ENCODE data around the gene TMEM151A.
"Not testable (repeated sequence)": the region's sequence is repeated elsewhere in the genome, so short reads cannot be mapped to it uniquely, and the experiment has no call there.

TMEM151A gene

DNA sequence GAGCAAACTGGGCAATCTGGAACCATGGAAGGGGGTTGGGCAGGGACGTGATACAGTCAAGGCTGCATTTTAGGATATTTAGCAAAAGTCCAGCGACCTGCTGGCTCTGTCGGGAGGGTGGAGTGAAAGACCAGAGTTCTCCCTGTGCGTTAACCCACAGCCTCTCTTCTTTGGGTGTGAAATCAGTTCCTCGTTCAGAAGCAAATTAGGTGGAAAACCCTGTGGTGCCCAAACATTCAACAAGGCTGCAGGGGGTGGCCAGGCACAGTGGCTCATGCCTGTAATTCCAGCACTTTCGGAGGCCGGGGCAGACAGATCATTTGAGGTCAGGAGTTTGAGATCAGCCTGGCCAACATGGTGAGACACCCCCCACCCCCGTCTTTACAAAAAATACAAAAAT is 5.9 kb downstream of the TMEM151A start:
- 85% methylated on average over 8 of the region's 8 CpGs for WGBS (ENCODE audit: insufficient coverage)
- H3K27me3 ChIP-seq (replicated peaks in 2 of 5; ENCODE audit: control insufficient read depth in 4 of 5, insufficient read depth in 5 of 5, low read length in 4 of 5): peaks cover 0 to 28% (median 15%) of the 10 kb centered on the region in 5 experiments
- no peaks in the 10 kb centered on the region for H3K36me3 ChIP-seq (ENCODE audit: control insufficient read depth in 4 of 4, insufficient read depth in 4 of 4, low read length in 3 of 4)
- no peak overlapping the region for H3K27ac ChIP-seq (ENCODE audit: insufficient read depth in 1 of 2, low read depth in 1 of 2, low read length in 2 of 2, poor library complexity in 1 of 2, severe bottlenecking in 2 of 2)
- CTCF ChIA-PET: interaction anchor here (1.2 to 1.5 kb wide), 2 partner anchors 14 to 110 kb away, joined by 3 to 8 read pairs; no protein-coding TSS in a partner anchor
- no peaks in the 10 kb centered on the region for H3K4me1 ChIP-seq (ENCODE audit: control extremely low read depth in 1 of 4, control insufficient read depth in 4 of 4, insufficient read depth in 4 of 4, low read length in 3 of 4)
- no peaks in the 10 kb centered on the region for H3K9me3 ChIP-seq (ENCODE audit: control extremely low read depth in 1 of 5, control insufficient read depth in 4 of 5, insufficient read depth in 2 of 5, low read depth in 1 of 5, low read length in 4 of 5)
- no peak overlapping the region for H3K4me3 ChIP-seq (ENCODE audit: control insufficient read depth in 1 of 7, extremely low read depth in 1 of 7, insufficient read depth in 4 of 7, low read depth in 2 of 7, low read length in 6 of 7)
- POLR2A ChIA-PET: no interaction called here
- no peak for DNase-seq

GRCh38 chr11:66299186-66299585 is 7.5 kb downstream of the TMEM151A start:
- no peak for DNase-seq
- Histone ChIP-seq H3K9me3 (ENCODE audit: control extremely low read depth in 1 of 5, control insufficient read depth in 4 of 5, insufficient read depth in 2 of 5, low read depth in 1 of 5, low read length in 4 of 5) (no peaks in the 10 kb centered on the region), H3K27me3 (replicated peaks in 2 of 5; ENCODE audit: control insufficient read depth in 4 of 5, insufficient read depth in 5 of 5, low read length in 4 of 5) (peaks cover 0 to 12% (median 9%) of the 10 kb centered on the region in 5 experiments), H3K4me1 (ENCODE audit: control extremely low read depth in 1 of 4, control insufficient read depth in 4 of 4, insufficient read depth in 4 of 4, low read length in 3 of 4) (no peaks in the 10 kb centered on the region), H3K4me3 (ENCODE audit: control insufficient read depth in 1 of 7, extremely low read depth in 1 of 7, insufficient read depth in 4 of 7, low read depth in 2 of 7, low read length in 6 of 7) (no peak overlapping the region), H3K36me3 (ENCODE audit: control insufficient read depth in 4 of 4, insufficient read depth in 4 of 4, low read length in 3 of 4) (no peaks in the 10 kb centered on the region), H3K27ac (ENCODE audit: insufficient read depth in 1 of 2, low read depth in 1 of 2, low read length in 2 of 2, poor library complexity in 1 of 2, severe bottlenecking in 2 of 2) (no peak overlapping the region)
- 87% methylated on average over 2 of the region's 3 CpGs for WGBS (ENCODE audit: insufficient coverage)
- POLR2A ChIA-PET: no interaction called here
- CTCF ChIA-PET: interaction anchor here (1.2 to 5.2 kb wide), 2 partner anchors 12 to 32 kb away, joined by 3 to 46 read pairs; no protein-coding TSS in a partner anchor

DNA sequence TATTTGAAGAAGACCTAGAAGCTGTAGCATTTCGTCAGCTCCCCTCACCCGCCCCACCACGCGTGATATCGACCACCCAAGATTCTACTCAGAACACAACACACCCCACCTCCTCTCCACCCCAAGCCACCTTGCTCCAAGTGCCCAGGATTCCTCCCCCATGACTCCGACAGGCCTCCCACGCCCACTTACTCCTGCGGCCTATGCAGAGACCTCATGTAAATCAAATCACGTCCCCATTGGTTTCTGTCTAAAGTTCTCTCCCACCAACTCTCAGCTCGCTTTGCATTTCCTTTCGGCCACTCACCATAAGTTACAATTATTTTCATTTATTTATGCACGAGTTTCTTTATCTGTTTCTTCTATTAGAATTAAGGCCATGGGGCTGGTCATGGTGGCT is 11.0 kb downstream of the TMEM151A start:
- Histone ChIP-seq H3K4me1 (ENCODE audit: control extremely low read depth in 1 of 4, control insufficient read depth in 4 of 4, insufficient read depth in 4 of 4, low read length in 3 of 4) (no peaks in the 10 kb centered on the region), H3K36me3 (ENCODE audit: control insufficient read depth in 4 of 4, insufficient read depth in 4 of 4, low read length in 3 of 4) (no peaks in the 10 kb centered on the region), H3K27ac (ENCODE audit: insufficient read depth in 1 of 2, low read depth in 1 of 2, low read length in 2 of 2, poor library complexity in 1 of 2, severe bottlenecking in 2 of 2) (no peak overlapping the region), H3K9me3 (ENCODE audit: control extremely low read depth in 1 of 5, control insufficient read depth in 4 of 5, insufficient read depth in 2 of 5, low read depth in 1 of 5, low read length in 4 of 5) (no peaks in the 10 kb centered on the region), H3K4me3 (ENCODE audit: control insufficient read depth in 1 of 7, extremely low read depth in 1 of 7, insufficient read depth in 4 of 7, low read depth in 2 of 7, low read length in 6 of 7) (no peak overlapping the region), H3K27me3 (replicated peaks in 2 of 5; ENCODE audit: control insufficient read depth in 4 of 5, insufficient read depth in 5 of 5, low read length in 4 of 5) (no peaks in the 10 kb centered on the region)
- DNase-seq: no peak
- 97% methylated on average over 10 of the region's 12 CpGs for WGBS (ENCODE audit: insufficient coverage)
- ChIA-PET POLR2A (no interaction called here), CTCF (interaction anchor here (1.0 to 5.2 kb wide), 4 partner anchors 8 to 81 kb away, joined by 3 to 46 read pairs (median 3); partner anchors contain the start of gene YIF1A)

DNA sequence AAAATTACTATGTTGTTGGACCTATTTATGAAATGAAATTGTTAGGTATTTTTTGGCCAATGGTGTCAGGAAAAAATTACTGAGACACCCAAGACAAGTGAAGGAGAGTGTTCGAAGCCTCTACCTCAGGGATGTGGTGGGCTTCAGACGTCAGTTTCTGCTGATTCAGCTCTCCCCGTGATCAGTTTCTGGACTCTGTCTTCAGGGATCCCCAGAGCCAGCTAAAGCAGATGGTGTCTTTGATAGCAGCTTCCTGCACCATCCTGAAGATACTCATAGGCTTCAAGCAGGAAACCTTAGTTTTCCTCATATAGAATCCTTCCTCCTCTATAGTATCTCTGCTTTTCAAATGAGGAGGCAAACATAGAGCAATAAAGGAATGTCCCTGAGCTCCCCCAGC is 17.8 kb downstream of the TMEM151A start:
- ChIA-PET POLR2A (interaction anchor here (0.6 kb wide), 1 partner anchor 804 kb away, joined by 3 read pairs; no protein-coding TSS in a partner anchor), CTCF (interaction anchor here (1.2 to 6.6 kb wide), 5 partner anchors 9 to 53 kb away, joined by 3 to 86 read pairs (median 46); partner anchors contain the start of genes BRMS1 and RIN1)
- DNase-seq: no peak
- Histone ChIP-seq H3K36me3 (ENCODE audit: control insufficient read depth in 4 of 4, insufficient read depth in 4 of 4, low read length in 3 of 4) (no peaks in the 10 kb centered on the region), H3K9me3 (ENCODE audit: control extremely low read depth in 1 of 5, control insufficient read depth in 4 of 5, insufficient read depth in 2 of 5, low read depth in 1 of 5, low read length in 4 of 5) (no peaks in the 10 kb centered on the region), H3K27me3 (replicated peaks in 2 of 5; ENCODE audit: control insufficient read depth in 4 of 5, insufficient read depth in 5 of 5, low read length in 4 of 5) (peaks cover 0 to 2% (median 0%) of the 10 kb centered on the region in 5 experiments), H3K27ac (ENCODE audit: insufficient read depth in 1 of 2, low read depth in 1 of 2, low read length in 2 of 2, poor library complexity in 1 of 2, severe bottlenecking in 2 of 2) (no peak overlapping the region), H3K4me3 (ENCODE audit: control insufficient read depth in 1 of 7, extremely low read depth in 1 of 7, insufficient read depth in 4 of 7, low read depth in 2 of 7, low read length in 6 of 7) (no peak overlapping the region), H3K4me1 (ENCODE audit: control extremely low read depth in 1 of 4, control insufficient read depth in 4 of 4, insufficient read depth in 4 of 4, low read length in 3 of 4) (peaks cover 0 to 23% (median 20%) of the 10 kb centered on the region in 4 experiments)
- WGBS (ENCODE audit: insufficient coverage): 67% methylated on average over 3 of the region's 3 CpGs

DNA sequence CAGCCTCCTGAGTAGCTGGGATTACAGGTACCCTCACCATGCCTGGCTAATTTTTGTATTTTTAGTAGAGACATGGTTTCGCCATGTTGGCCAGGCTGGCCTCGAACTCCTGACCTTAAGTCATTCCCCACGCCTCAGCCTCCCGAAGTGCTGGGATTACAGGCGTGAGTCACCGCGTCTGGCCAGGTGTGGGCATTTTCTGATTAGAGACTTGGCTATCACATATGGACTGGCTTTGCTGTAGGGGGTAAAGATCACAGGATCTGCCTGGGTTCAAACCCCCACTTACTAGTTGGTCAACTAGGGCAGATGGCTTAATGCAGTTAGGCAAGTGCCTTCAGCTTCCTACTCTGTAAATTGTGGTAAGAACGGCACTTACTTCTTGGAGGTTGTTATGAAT is 18.6 kb downstream of the TMEM151A start:
- peaks cover 0 to 23% (median 20%) of the 10 kb centered on the region in 4 experiments for H3K4me1 ChIP-seq (ENCODE audit: control extremely low read depth in 1 of 4, control insufficient read depth in 4 of 4, insufficient read depth in 4 of 4, low read length in 3 of 4)
- no peak for DNase-seq
- peaks cover 0 to 2% (median 0%) of the 10 kb centered on the region in 5 experiments for H3K27me3 ChIP-seq (replicated peaks in 2 of 5; ENCODE audit: control insufficient read depth in 4 of 5, insufficient read depth in 5 of 5, low read length in 4 of 5)
- ChIA-PET CTCF (interaction anchor here (1.2 to 6.6 kb wide), 6 partner anchors 9 to 79 kb away, joined by 3 to 86 read pairs (median 45); partner anchors contain the start of genes BRMS1 and RIN1), POLR2A (interaction anchor here (0.6 kb wide), 1 partner anchor 805 kb away, joined by 3 read pairs; no protein-coding TSS in a partner anchor)
- H3K36me3 ChIP-seq (ENCODE audit: control insufficient read depth in 4 of 4, insufficient read depth in 4 of 4, low read length in 3 of 4): no peaks in the 10 kb centered on the region
- 96% methylated on average over 8 of the region's 8 CpGs for WGBS (ENCODE audit: insufficient coverage)
- H3K4me3 ChIP-seq (ENCODE audit: control insufficient read depth in 1 of 7, extremely low read depth in 1 of 7, insufficient read depth in 4 of 7, low read depth in 2 of 7, low read length in 6 of 7): no peak overlapping the region
- no peaks in the 10 kb centered on the region for H3K9me3 ChIP-seq (ENCODE audit: control extremely low read depth in 1 of 5, control insufficient read depth in 4 of 5, insufficient read depth in 2 of 5, low read depth in 1 of 5, low read length in 4 of 5)
- H3K27ac ChIP-seq (ENCODE audit: insufficient read depth in 1 of 2, low read depth in 1 of 2, low read length in 2 of 2, poor library complexity in 1 of 2, severe bottlenecking in 2 of 2): no peak overlapping the region

DNA sequence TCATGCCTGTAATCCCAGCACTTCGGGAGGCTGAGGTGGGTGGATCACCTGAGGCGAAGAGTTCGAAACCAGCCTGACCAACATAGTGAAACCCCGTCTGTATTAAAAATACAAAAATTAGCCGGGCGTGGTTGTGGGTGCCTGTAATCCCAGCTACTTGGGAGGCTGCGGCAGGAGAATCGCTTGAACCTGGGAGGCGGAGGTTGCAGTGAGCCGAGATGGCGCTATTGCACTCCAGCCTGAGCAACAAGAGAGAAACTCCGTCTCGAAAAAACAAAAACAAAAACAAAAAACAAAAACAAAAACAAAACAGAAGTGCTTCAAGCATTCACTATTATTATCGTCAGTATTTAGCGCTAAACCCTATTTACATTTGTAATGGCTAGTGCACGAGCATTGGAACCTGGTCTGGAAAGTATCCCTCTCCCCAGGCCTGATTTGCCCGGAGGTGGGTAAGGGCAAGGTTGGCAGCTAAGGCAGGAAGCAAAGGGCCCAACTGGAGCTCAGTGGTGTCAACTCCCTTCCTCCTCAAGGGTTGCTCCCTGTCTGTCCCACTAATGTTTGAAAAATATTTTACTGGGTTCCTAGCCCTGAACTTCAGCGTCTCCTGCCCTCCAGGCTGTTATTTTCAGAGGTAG is 19.2 kb downstream of the TMEM151A start:
- peaks cover 0 to 23% (median 21%) of the 10 kb centered on the region in 4 experiments for H3K4me1 ChIP-seq (ENCODE audit: control extremely low read depth in 1 of 4, control insufficient read depth in 4 of 4, insufficient read depth in 4 of 4, low read length in 3 of 4)
- POLR2A ChIA-PET: interaction anchor here (0.8 kb wide), 1 partner anchor 21 kb away, joined by 3 read pairs; no protein-coding TSS in a partner anchor

More for the DNA sequence above, 19.2 kb downstream of the TMEM151A start:
- not testable (repeated sequence) for H3K9me3 ChIP-seq (ENCODE audit: control extremely low read depth in 1 of 5, control insufficient read depth in 4 of 5, insufficient read depth in 2 of 5, low read depth in 1 of 5, low read length in 4 of 5); H3K27me3 ChIP-seq (replicated peaks in 2 of 5; ENCODE audit: control insufficient read depth in 4 of 5, insufficient read depth in 5 of 5, low read length in 4 of 5); DNase-seq; H3K27ac ChIP-seq (ENCODE audit: insufficient read depth in 1 of 2, low read depth in 1 of 2, low read length in 2 of 2, poor library complexity in 1 of 2, severe bottlenecking in 2 of 2); H3K4me3 ChIP-seq (ENCODE audit: control insufficient read depth in 1 of 7, extremely low read depth in 1 of 7, insufficient read depth in 4 of 7, low read depth in 2 of 7, low read length in 6 of 7); H3K36me3 ChIP-seq (ENCODE audit: control insufficient read depth in 4 of 4, insufficient read depth in 4 of 4, low read length in 3 of 4)
- CTCF ChIA-PET: interaction anchor here (0.7 to 6.6 kb wide), 18 partner anchors 10 to 82 kb away, joined by 3 to 86 read pairs (median 8); partner anchors contain the start of genes BRMS1, RIN1 and YIF1A
- WGBS (ENCODE audit: insufficient coverage): 91% methylated on average over 13 of the region's 18 CpGs
